Suprapubic skin (tissue), 4 donors: Measurements from ENCODE around the gene DNAJC28. TPM values are rescaled to one million over a fixed set of nuclear protein-coding genes. Genes with fewer than 3 reads are reported as not detected.
A peak's percentile ranks its signal among the peaks of the same experiment; 100 is the strongest.

Experiments used
- DNase-seq, 2 donors: peaks; one replicate each; pipeline ENCODE4 v3.0.0-alpha.2; 2019; ENCODE audit warnings: low spot score in 2 of 2
- H3K27ac ChIP-seq: fragments of 200-600 bp; sonication (generic); one replicate; pipeline ENCODE4 v1.5.1; 2019
- H3K27me3 ChIP-seq: fragments of 200-600 bp; sonication (generic); one replicate; pipeline ENCODE4 v1.5.1; 2019
- H3K36me3 ChIP-seq: fragments of 200-600 bp; sonication (generic); one replicate; pipeline ENCODE4 v1.5.1; 2019
- H3K4me1 ChIP-seq: fragments of 200-600 bp; sonication (generic); one replicate; pipeline ENCODE4 v1.5.1; 2019
- H3K4me3 ChIP-seq: fragments of 200-600 bp; sonication (generic); one replicate; pipeline ENCODE4 v1.5.1; 2019; ENCODE audit warnings: mild to moderate bottlenecking
- H3K9me3 ChIP-seq: fragments of 200-600 bp; sonication (generic); one replicate; pipeline ENCODE4 v1.5.1; 2019
- EP300 ChIP-seq: sonication (generic); formaldehyde crosslinking; IDR thresholded peaks from one replicate; pipeline ENCODE4 v1.6.1; 2017; ENCODE audit warnings: antibody characterized with exemption
- POLR2A ChIP-seq, 2 donors: fragments of 450-650 bp; IDR thresholded peaks; one replicate each; pipeline ENCODE4 v1.6.1; 2017; ENCODE audit warnings: antibody characterized with exemption in 2 of 2, mild to moderate bottlenecking in 2 of 2, moderate library complexity in 2 of 2
- POLR2AphosphoS5 ChIP-seq, 3 donors: sonication (generic); formaldehyde crosslinking; IDR thresholded peaks; one replicate each; pipeline ENCODE4 v1.6.1; 2017; ENCODE audit warnings: antibody characterized with exemption in 3 of 3
- WGBS: methylation state at CpG from one replicate; pipeline ENCODE4 v1.1.5; 2018; 5-methylcytosine and 5-hydroxymethylcytosine counted together
- total RNA-seq, 4 donors: library from RNA; depleted of rRNA; stranded (reverse); fragments of >200 nt; gene quantifications; one replicate each; pipeline ENCODE4 v1.1.0, GENCODE V29; 2016
- TF ChIP-seq, protein P1 (sequence below), 2 donors: fragments of 200-600 bp in 1 of 2; fragments of 450-650 bp in 1 of 2; sonication (generic) in 1 of 2; IDR thresholded peaks; one replicate each; pipeline ENCODE4 v1.5.1; 2016 to 2019; ENCODE audit warnings: antibody characterized with exemption in 2 of 2, mild to moderate bottlenecking in 1 of 2, moderate library complexity in 1 of 2

DNAJC28 gene
- total RNA-seq, 4 donors from 2014 or later = 1.9 to 4.5 (median 2.8) TPM

DNA sequence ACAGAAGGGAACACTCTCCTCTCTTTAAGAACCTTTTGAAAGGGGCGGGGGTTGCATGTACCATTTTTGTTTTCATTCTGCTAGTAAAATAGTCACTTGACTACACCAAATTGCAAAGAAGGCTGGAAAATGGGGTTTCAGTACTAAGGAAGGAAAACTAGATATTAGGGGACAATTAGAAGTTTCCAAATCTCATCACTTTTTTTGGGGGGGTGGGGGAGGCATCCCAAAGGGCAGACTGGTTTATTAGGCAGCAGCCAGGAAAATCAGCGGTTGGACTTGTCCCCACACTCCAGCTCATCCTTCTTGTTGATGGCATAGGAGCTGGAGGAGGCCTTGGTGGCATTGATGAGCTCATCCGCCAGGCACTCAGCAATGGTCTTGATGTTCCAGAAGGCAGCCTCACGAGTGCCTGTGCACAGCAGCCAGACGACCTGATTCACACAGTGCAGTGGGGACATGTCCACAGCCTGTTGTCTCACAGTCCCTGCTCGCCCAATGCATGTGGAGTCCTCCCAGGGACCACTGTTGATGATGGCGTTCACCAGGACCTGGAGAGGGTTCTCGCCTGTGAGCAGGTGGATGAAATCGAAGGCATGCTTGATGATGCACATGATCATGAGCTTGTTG lies 10.1 kb downstream of the DNAJC28 start:
- no peaks in the 10 kb centered on the region for H3K36me3 ChIP-seq
- H3K4me1 ChIP-seq = peaks cover 19% of the 10 kb centered on the region
- H3K4me3 ChIP-seq = no peak overlapping the region
- no peaks in the 10 kb centered on the region for H3K27me3 ChIP-seq
- H3K27ac ChIP-seq = no peak overlapping the region
- no peak for DNase-seq
- no peak for TF ChIP-seq POLR2AphosphoS5 (IDR thresholded peaks at IDR 0.05)
- TF ChIP-seq, protein P1, sequence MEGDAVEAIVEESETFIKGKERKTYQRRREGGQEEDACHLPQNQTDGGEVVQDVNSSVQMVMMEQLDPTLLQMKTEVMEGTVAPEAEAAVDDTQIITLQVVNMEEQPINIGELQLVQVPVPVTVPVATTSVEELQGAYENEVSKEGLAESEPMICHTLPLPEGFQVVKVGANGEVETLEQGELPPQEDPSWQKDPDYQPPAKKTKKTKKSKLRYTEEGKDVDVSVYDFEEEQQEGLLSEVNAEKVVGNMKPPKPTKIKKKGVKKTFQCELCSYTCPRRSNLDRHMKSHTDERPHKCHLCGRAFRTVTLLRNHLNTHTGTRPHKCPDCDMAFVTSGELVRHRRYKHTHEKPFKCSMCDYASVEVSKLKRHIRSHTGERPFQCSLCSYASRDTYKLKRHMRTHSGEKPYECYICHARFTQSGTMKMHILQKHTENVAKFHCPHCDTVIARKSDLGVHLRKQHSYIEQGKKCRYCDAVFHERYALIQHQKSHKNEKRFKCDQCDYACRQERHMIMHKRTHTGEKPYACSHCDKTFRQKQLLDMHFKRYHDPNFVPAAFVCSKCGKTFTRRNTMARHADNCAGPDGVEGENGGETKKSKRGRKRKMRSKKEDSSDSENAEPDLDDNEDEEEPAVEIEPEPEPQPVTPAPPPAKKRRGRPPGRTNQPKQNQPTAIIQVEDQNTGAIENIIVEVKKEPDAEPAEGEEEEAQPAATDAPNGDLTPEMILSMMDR (IDR thresholded peaks at IDR 0.05) = no peak
- no peak for TF ChIP-seq POLR2A (IDR thresholded peaks at IDR 0.05)
- no peak for TF ChIP-seq EP300
- WGBS = 91% methylated on average over 9 of the region's 9 CpGs
- H3K9me3 ChIP-seq = no peaks in the 10 kb centered on the region

DNA sequence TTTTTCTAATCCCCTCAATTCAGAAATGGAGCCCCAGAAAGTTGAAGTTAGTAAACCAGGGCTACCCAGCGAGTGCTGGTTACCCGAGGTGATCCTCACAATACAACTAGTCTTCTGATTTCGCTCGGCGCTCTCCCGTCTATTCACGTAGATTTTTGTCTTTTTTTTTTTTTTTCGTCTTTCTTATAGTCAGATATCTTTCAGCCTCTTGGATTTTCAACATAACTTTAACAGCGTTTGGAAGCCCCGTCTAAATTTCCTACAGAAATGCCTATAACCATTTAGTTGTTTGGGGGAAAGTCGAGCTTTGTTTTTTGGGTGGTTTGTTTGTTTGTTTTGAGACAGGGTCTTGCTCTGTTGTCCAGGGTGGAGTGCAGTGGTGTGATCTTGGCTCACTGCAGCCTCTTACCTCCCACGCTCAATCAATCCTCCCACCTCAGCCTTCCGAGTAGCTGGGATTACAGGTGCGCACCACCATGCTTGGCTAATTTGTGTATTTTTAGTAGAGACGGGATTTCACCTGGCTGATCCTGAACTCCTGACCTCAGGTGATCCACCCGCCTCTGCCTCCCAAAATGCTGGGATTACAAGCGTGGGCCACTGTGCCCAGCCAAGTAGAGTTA lies 10.9 kb downstream of the DNAJC28 start:
- TF ChIP-seq POLR2AphosphoS5 (IDR thresholded peaks at IDR 0.05) (no peak), POLR2A (IDR thresholded peaks at IDR 0.05) (no peak), EP300 (no peak)
- TF ChIP-seq, protein P1 (IDR thresholded peaks at IDR 0.05) = no peak
- Histone ChIP-seq H3K27ac (peak overlapping the region; percentile 99), H3K4me1 (peaks cover 19% of the 10 kb centered on the region), H3K27me3 (no peaks in the 10 kb centered on the region), H3K4me3 (peak overlapping the region; percentile 88), H3K36me3 (no peaks in the 10 kb centered on the region), H3K9me3 (no peaks in the 10 kb centered on the region)
- 30% methylated on average over 17 of the region's 17 CpGs for WGBS
- DNase-seq = no peak

DNA sequence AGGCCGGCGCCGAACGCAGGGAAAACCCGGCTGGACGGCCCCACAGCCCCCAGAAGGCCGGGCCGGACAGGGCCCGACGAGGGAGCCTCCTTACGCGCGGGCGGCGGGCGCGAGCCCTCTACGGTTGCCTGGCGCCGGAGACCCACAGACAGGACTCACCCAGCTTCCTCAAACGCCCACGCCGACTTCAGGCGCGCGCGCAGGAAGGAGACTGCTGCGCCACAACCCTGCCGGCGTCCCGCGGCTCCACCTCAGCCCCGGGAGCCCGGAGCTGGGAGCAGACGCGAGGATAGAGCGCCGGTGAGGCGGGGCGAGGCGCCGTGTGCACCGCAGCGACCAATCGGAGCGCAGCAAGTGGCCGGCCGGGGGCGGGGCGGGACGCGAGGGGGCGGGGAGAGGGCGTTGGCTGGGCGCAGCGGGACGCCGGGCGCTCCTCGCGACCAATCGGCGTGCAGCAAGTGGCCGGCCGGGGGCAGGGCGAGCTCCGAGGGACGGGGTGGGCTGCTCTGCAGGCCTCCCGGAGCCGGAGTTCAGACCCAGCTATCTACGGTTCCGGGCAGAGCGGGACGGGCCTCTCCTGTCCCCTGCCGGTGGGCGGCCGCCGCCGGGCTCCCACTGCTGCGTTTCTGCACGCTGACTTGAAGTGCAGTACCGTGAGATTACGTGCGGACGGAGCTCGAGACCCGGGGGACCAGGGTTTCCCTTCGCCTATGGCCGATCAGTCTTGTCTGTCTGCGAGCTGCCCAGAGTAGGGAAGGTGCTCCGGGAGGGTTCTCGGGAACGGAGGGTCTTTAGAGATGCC lies 11.6 kb downstream of the DNAJC28 start, which contains the start of gene TMEM50B:
TMEM50B (minus strand) TSS at position 296 of the 802 bp plus-strand sequence. CDS start 11,089 bp downstream, outside the sequence.
- Histone ChIP-seq H3K4me3 (peak within 1 kb of the TSS; percentile 88), H3K9me3 (no peaks in the 10 kb centered on the region), H3K27ac (peak within 1 kb of the TSS; percentile 99), H3K4me1 (peaks cover 19% of the 10 kb centered on the region), H3K27me3 (no peaks in the 10 kb centered on the region), H3K36me3 (no peaks in the 10 kb centered on the region)
- DNase-seq = peak; percentile 96 to 98
- TF ChIP-seq, protein P1 (IDR thresholded peaks at IDR 0.05) = peak; percentile 47 to 56
- TF ChIP-seq POLR2A (IDR thresholded peaks at IDR 0.05) = peak; percentile 86 to 87
- no peak for TF ChIP-seq EP300
- peak; percentile 48 to 93 (median 67) for TF ChIP-seq POLR2AphosphoS5 (IDR thresholded peaks at IDR 0.05)
- under 1% methylated on average over 19 of the region's 93 CpGs for WGBS

DNA sequence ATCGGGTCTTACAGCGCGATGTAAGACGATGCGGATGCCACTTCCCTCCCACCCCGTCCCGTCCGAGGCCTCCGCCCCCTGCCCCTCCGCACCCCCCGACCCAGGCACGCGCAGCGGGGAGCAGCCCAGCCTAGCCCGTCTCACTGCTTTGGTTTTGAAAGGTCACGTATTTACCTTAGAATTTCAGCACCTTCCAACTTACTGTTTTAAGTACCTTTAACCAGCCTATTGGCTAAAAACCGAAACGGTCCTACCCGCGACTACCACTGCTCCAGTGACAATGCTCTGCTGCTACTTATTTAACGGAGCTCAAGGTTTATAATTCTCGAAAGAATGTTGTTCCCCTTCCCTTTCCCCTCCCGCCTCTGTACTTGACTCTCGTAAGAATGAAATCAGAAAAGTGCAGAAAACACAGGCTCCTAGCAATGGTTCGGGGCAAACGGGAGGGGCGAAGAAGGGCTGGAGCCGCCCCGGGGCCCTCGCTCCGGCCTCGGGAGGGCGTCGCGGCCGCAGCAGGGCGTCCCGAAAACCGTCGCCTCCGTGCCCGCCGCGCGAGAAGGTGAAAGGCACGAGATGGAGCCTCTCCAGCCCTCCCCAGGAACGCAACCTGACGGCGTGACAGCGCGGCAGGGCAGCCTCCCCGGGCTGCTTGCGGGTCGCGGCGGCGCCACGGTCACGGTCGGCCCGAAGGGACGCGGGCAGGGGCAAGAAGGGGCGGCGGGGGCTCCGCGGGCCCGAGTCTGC lies 12.4 kb downstream of the DNAJC28 start:
- WGBS = under 1% methylated on average over 66 of the region's 68 CpGs
- Histone ChIP-seq H3K36me3 (no peaks in the 10 kb centered on the region), H3K27ac (peak overlapping the region; percentile 99), H3K9me3 (no peaks in the 10 kb centered on the region), H3K27me3 (no peaks in the 10 kb centered on the region), H3K4me3 (peak overlapping the region; percentile 88), H3K4me1 (peaks cover 19% of the 10 kb centered on the region)
- DNase-seq = peak in 1 of 2 donors; percentile 70
- TF ChIP-seq POLR2A (IDR thresholded peaks at IDR 0.05) (no peak), EP300 (no peak), POLR2AphosphoS5 (IDR thresholded peaks at IDR 0.05) (no peak)
- TF ChIP-seq, protein P1 (IDR thresholded peaks at IDR 0.05) = no peak
